Measurements from ENCODE around the gene NFASC.

DNA sequence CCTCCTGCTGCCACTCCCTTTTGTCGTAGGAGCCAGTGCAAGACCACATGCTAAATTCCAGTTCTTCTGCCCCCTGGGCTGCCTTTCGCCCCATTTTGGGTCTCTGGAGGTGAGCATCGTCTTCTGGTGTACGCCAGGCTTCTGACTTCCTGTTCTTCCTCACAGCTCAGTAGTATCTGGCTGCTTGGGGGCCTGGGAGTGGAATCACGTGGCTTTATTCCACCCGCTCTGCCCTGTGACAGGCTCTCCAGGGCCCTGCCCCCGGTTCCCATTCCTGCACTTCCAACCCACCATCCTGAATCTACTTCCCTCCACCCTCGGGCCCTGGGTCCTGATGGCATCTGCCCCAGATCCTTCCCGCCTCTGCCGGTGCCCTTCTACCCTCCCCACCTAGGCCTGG lies 3.6 kb downstream of the NFASC start:
- TF ChIP-seq, protein P1, sequence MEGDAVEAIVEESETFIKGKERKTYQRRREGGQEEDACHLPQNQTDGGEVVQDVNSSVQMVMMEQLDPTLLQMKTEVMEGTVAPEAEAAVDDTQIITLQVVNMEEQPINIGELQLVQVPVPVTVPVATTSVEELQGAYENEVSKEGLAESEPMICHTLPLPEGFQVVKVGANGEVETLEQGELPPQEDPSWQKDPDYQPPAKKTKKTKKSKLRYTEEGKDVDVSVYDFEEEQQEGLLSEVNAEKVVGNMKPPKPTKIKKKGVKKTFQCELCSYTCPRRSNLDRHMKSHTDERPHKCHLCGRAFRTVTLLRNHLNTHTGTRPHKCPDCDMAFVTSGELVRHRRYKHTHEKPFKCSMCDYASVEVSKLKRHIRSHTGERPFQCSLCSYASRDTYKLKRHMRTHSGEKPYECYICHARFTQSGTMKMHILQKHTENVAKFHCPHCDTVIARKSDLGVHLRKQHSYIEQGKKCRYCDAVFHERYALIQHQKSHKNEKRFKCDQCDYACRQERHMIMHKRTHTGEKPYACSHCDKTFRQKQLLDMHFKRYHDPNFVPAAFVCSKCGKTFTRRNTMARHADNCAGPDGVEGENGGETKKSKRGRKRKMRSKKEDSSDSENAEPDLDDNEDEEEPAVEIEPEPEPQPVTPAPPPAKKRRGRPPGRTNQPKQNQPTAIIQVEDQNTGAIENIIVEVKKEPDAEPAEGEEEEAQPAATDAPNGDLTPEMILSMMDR (IDR thresholded peaks at IDR 0.05) = no peak
- TF ChIP-seq TP53 (CRISPR knock-in tag; IDR thresholded peaks at IDR 0.05) = no peak

Measured in WTC11 (cell line).